H1 (cell line): ENCODE data around the gene ZDHHC11B. TPM values are rescaled to one million over a fixed set of nuclear protein-coding genes. Genes with fewer than 3 reads are reported as not detected.

Experiments used
- CTCF ChIA-PET: fragments of 300-600 bp; sonication (Branson Sonifier 250); formaldehyde crosslinking; loops from one replicate; lab custom pipeline; 2021; ENCODE audit not compliant: partially characterized antibody; lab: Charles Lee
- POLR2A ChIA-PET: fragments of 300-600 bp; sonication (Branson Sonifier 250); formaldehyde crosslinking; loops from one replicate; lab custom pipeline; 2021; ENCODE audit warnings: inconsistent platforms; ENCODE audit not compliant: partially characterized antibody; lab: Charles Lee
- DNase-seq, 2 experiments: peaks; one replicate each; pipeline versions ENCODE4 v3.0.0 to v3.0.0-alpha.2; 2010 to 2022; ENCODE audit warnings: low spot score in 2 of 2, low read depth in 1 of 2, mixed read lengths in 1 of 2
- FAIRE-seq: peaks from 2 replicates; lab custom pipeline; 2011; peaks lifted over from hg19 to GRCh38; lab: Jason Lieb, UNC
- H2AFZ ChIP-seq: 2 replicates; pipeline ENCODE4 v1.8.1; 2012; ENCODE audit warnings: low read length, inconsistent platforms
- H2AK5ac ChIP-seq: 2 replicates; pipeline ENCODE4 v1.6.1; 2013; ENCODE audit warnings: low read depth, low read length
- H2BK120ac ChIP-seq: replicated peaks from 2 replicates; pipeline ENCODE3; 2013; ENCODE audit warnings: low read depth, low read length, inconsistent platforms
- H2BK12ac ChIP-seq: 2 replicates; pipeline ENCODE4 v1.6.1; 2013; ENCODE audit warnings: low read depth, low read length
- H2BK15ac ChIP-seq: 2 replicates; pipeline ENCODE4 v1.6.1; 2013; ENCODE audit warnings: low read length
- H2BK20ac ChIP-seq: 2 replicates; pipeline ENCODE4 v1.6.1; 2013; ENCODE audit warnings: low read length
- H2BK5ac ChIP-seq: 2 replicates; pipeline ENCODE4 v1.6.1; 2013; ENCODE audit warnings: low read depth, low read length
- H3K14ac ChIP-seq: 2 replicates; pipeline ENCODE4 v1.6.1; 2013; ENCODE audit warnings: inconsistent platforms; ENCODE audit not compliant: insufficient read length
- H3K18ac ChIP-seq: 2 replicates; pipeline ENCODE4 v1.6.1; 2013; ENCODE audit warnings: low read length; ENCODE audit errors: extremely low read depth
- H3K23ac ChIP-seq: 2 replicates; pipeline ENCODE4 v1.6.1; 2013; ENCODE audit warnings: inconsistent platforms; ENCODE audit not compliant: insufficient read length
- H3K23me2 ChIP-seq: 2 replicates; pipeline ENCODE4 v1.6.1; 2013; ENCODE audit warnings: low read depth, low read length
- H3K27ac ChIP-seq: 2 replicates; pipeline ENCODE4 v1.6.1; 2011; ENCODE audit warnings: low read depth, low read length, inconsistent platforms
- H3K27me3 ChIP-seq, 4 experiments: replicated peaks in 1 of 4; 1 replicate in 1 of 4; 2 replicates in 3 of 4; pipeline versions ENCODE4 v1.6.1 to v1.8.1; 2011 to 2013; ENCODE audit warnings: low read length in 3 of 4, mild to moderate bottlenecking in 3 of 4, inconsistent platforms in 2 of 4, mixed read lengths in 2 of 4, moderate library complexity in 1 of 4; ENCODE audit not compliant: control insufficient read depth in 3 of 4, insufficient read depth in 3 of 4; ENCODE audit errors: extremely low read depth in 1 of 4
- H3K36me3 ChIP-seq, 4 experiments: 2 replicates each; pipeline versions ENCODE4 v1.6.1 to v1.8.1; 2011 to 2013; ENCODE audit warnings: mild to moderate bottlenecking in 4 of 4, low read length in 3 of 4, moderate library complexity in 2 of 4, control low read depth in 1 of 4, inconsistent platforms in 1 of 4; ENCODE audit not compliant: insufficient read depth in 4 of 4, control insufficient read depth in 2 of 4
- H3K4ac ChIP-seq: replicated peaks from 2 replicates; pipeline ENCODE3; 2013; ENCODE audit warnings: low read length, low read depth, mixed read lengths, inconsistent platforms; ENCODE audit not compliant: insufficient read length
- H3K4me1 ChIP-seq, 4 experiments: replicated peaks in 1 of 4; 1 replicate in 1 of 4; 2 replicates in 3 of 4; pipeline versions ENCODE4 v1.6.1 to v1.8.1; 2011 to 2013; ENCODE audit warnings: low read length in 3 of 4, inconsistent platforms in 2 of 4, mixed read lengths in 1 of 4; ENCODE audit not compliant: insufficient read depth in 4 of 4, control insufficient read depth in 3 of 4
- H3K4me2 ChIP-seq, 2 experiments: 2 replicates each; pipeline versions ENCODE4 v1.6.1 to v1.8.1; 2011 to 2013; ENCODE audit warnings: low read depth in 2 of 2, low read length in 2 of 2, control low read depth in 1 of 2, inconsistent platforms in 1 of 2, mild to moderate bottlenecking in 1 of 2; ENCODE audit not compliant: insufficient read depth in 1 of 2
- H3K4me3 ChIP-seq, 4 experiments: fragments of 200-600, 300-600 bp in 1 of 4; sonication (generic), shearing (Covaris generic), sonication (Bioruptor Twin) in 1 of 4; 2 replicates each; pipeline versions ENCODE4 v1.5.1 to v1.8.1; 2011 to 2016; ENCODE audit warnings: low read length in 4 of 4, low read depth in 3 of 4, control low read depth in 2 of 4, inconsistent platforms in 2 of 4, mild to moderate bottlenecking in 2 of 4, mixed read lengths in 1 of 4, moderate library complexity in 1 of 4; ENCODE audit not compliant: insufficient read depth in 2 of 4; ENCODE audit errors: extremely low read depth in 1 of 4
- H3K56ac ChIP-seq: replicated peaks from 2 replicates; pipeline ENCODE3; 2013; ENCODE audit warnings: low read depth, mild to moderate bottlenecking, mixed read lengths, low read length, inconsistent platforms; ENCODE audit not compliant: insufficient read length
- H3K79me1 ChIP-seq: 2 replicates; pipeline ENCODE4 v1.6.1; 2013; ENCODE audit warnings: low read depth, low read length, control low read depth
- H3K79me2 ChIP-seq, 2 experiments: 2 replicates each; pipeline versions ENCODE4 v1.6.1 to v1.8.1; 2012 to 2013; ENCODE audit warnings: low read length in 2 of 2, mild to moderate bottlenecking in 2 of 2, inconsistent platforms in 1 of 2; ENCODE audit not compliant: insufficient read depth in 2 of 2, control insufficient read depth in 1 of 2
- H3K9ac ChIP-seq, 4 experiments: replicated peaks in 1 of 4; 1 replicate in 1 of 4; 2 replicates in 3 of 4; pipeline versions ENCODE4 v1.6.1 to v1.8.1; 2011 to 2013; ENCODE audit warnings: low read depth in 3 of 4, low read length in 3 of 4, control low read depth in 2 of 4, mild to moderate bottlenecking in 2 of 4, moderate library complexity in 2 of 4, inconsistent platforms in 1 of 4; ENCODE audit errors: extremely low read depth in 1 of 4
- H3K9me3 ChIP-seq, 2 experiments: 2 replicates each; pipeline versions ENCODE4 v1.6.1 to v1.8.1; 2012 to 2013; ENCODE audit warnings: mild to moderate bottlenecking in 2 of 2, moderate library complexity in 2 of 2, control low read depth in 1 of 2, inconsistent platforms in 1 of 2, low read depth in 1 of 2, low read length in 1 of 2, mixed read lengths in 1 of 2; ENCODE audit not compliant: insufficient read depth in 2 of 2
- H4K20me1 ChIP-seq, 2 experiments: replicated peaks in 1 of 2; 2 replicates each; pipeline versions ENCODE3 to v1.8.1; 2011 to 2013; ENCODE audit warnings: inconsistent platforms in 2 of 2, low read length in 2 of 2, mild to moderate bottlenecking in 1 of 2; ENCODE audit not compliant: insufficient read depth in 2 of 2, control insufficient read depth in 1 of 2
- H4K5ac ChIP-seq: 2 replicates; pipeline ENCODE4 v1.6.1; 2013; ENCODE audit warnings: low read length, low read depth, mixed read lengths, inconsistent platforms; ENCODE audit not compliant: insufficient read length
- H4K8ac ChIP-seq: 2 replicates; pipeline ENCODE4 v1.8.0; 2013; ENCODE audit warnings: mild to moderate bottlenecking, moderate library complexity, low read length, inconsistent platforms; ENCODE audit not compliant: insufficient read depth; ENCODE audit errors: extremely low read depth
- H4K91ac ChIP-seq: replicated peaks from 2 replicates; pipeline ENCODE3; 2013; ENCODE audit warnings: low read length, mixed read lengths, inconsistent platforms; ENCODE audit not compliant: insufficient read length
- ATF2 ChIP-seq: IDR thresholded peaks from 2 replicates; pipeline ENCODE4 v1.6.1; 2012; ENCODE audit warnings: low read length, inconsistent platforms
- CTBP2 ChIP-seq: IDR thresholded peaks from 2 replicates; pipeline ENCODE4 v1.7.0; 2011; ENCODE audit warnings: borderline replicate concordance, mild to moderate bottlenecking, moderate library complexity, mixed read lengths, low read length; ENCODE audit not compliant: insufficient read depth, insufficient read length
- EZH2 ChIP-seq: fragments of 200-600 bp; sonication (generic); IDR thresholded peaks from 2 replicates; pipeline ENCODE4 v1.7.1; 2012; ENCODE audit warnings: low read depth, mild to moderate bottlenecking, moderate library complexity, low read length, inconsistent platforms; ENCODE audit not compliant: severe bottlenecking
- GABPA ChIP-seq: IDR thresholded peaks from 2 replicates; pipeline ENCODE4 v1.6.1; 2011; ENCODE audit warnings: mild to moderate bottlenecking, low read length, moderate library complexity, borderline replicate concordance; ENCODE audit not compliant: insufficient read depth
- RAD21 ChIP-seq, 2 experiments: IDR thresholded peaks in 1 of 2; conservative IDR thresholded peaks in 1 of 2; 2 replicates each; pipeline ENCODE4 v1.6.1; 2011; ENCODE audit warnings: low read depth in 2 of 2, low read length in 2 of 2, improper control_type of control experiment in 1 of 2, inconsistent platforms in 1 of 2, mild to moderate bottlenecking in 1 of 2, moderate library complexity in 1 of 2
- RBBP5 ChIP-seq: IDR thresholded peaks from 2 replicates; pipeline ENCODE4 v1.7.1; 2012; ENCODE audit warnings: low read depth, mild to moderate bottlenecking, inconsistent platforms, low read length, moderate library complexity, borderline replicate concordance
- SUZ12 ChIP-seq: fragments of 200-600 bp; sonication (generic); IDR thresholded peaks from 2 replicates; pipeline ENCODE4 v1.6.1; 2012; ENCODE audit warnings: mild to moderate bottlenecking, inconsistent platforms, low read length, moderate library complexity, mixed read lengths
- WGBS, 2 experiments: shearing (Covaris generic) in 1 of 2; methylation state at CpG; one replicate each; pipeline versions ENCODE4 v1.1.6 to v1.1.7; 2013 to 2015; ENCODE audit warnings: low lambda C conversion rate in 2 of 2, mixed read lengths in 2 of 2, inconsistent platforms in 1 of 2, low coverage in 1 of 2, missing lambda C conversion rate in 1 of 2; ENCODE audit not compliant: insufficient replicate concordance in 2 of 2, insufficient coverage in 1 of 2, insufficient read length in 1 of 2; ENCODE audit errors: extremely low coverage in 1 of 2, missing lambda C conversion rate in 1 of 2; 5-methylcytosine and 5-hydroxymethylcytosine counted together
- polyA plus RNA-seq, 7 experiments: library from polyadenylated mRNA; depleted of rRNA in 3 of 7; stranded (reverse) in 5 of 7; unstranded in 2 of 7; fragments of >200 nt in 5 of 7; fragments of 200-250 nt in 2 of 7; gene quantifications; 1 replicate in 5 of 7; 2 replicates in 1 of 7; 4 replicates in 1 of 7; pipeline versions ENCODE4 v1.2.1 to v1.2.3, GENCODE V29; 2011 to 2013; ENCODE audit warnings: missing spikeins in 2 of 7, mixed read lengths in 2 of 7
- total RNA-seq: library from RNA; stranded (reverse); fragmentation: NEBNext Ultra II Directional; extraction: Animal tissue kit (Norgen Biotek cat#: 25700); gene quantifications from 2 replicates; pipeline ENCODE4 v1.2.1, GENCODE V29; 2021
- TF ChIP-seq, protein P1 (sequence below): IDR thresholded peaks from 2 replicates; pipeline ENCODE4 v1.6.1; 2011; ENCODE audit warnings: low read depth, mild to moderate bottlenecking, low read length; ENCODE audit not compliant: insufficient read depth

The ZDHHC11B gene
- total and polyA plus RNA-seq, 2 of the 8 experiments (the other 6 are each of a cell fraction or from before 2014, with no cell fraction given), result 0.29 to 2.5 TPM

- Histone ChIP-seq H3K18ac (no peak overlapping the region; the same call in 1 of the 2 replicates), H3K79me1 (no peaks in the 10 kb centered on the region; the same call in 1 of the 2 replicates), H2AFZ (no peak overlapping the region), H3K4me1 (no peaks in the 10 kb centered on the region; a peak in 1 of 7 replicates), H3K36me3 (no peaks in the 10 kb centered on the region), H4K20me1 (peaks cover 0 to 2% of the 10 kb centered on the region in 2 experiments), H2BK5ac (peak overlapping the region; percentile 48; the same call in 1 of the 2 replicates), H2BK15ac (peak overlapping the region; percentile 88; the same call in 1 of the 2 replicates), H3K23ac (no peak overlapping the region), H3K9ac (no peak overlapping the region), H2BK20ac (no peak overlapping the region), H3K79me2 (no peaks in the 10 kb centered on the region), H3K4ac (no peak overlapping the region), H3K4me3 (no peak overlapping the region), H3K23me2 (no peaks in the 10 kb centered on the region), H3K14ac (no peak overlapping the region), H4K5ac (no peak overlapping the region), H4K91ac (peak overlapping the region; percentile 74), H2AK5ac (no peak overlapping the region), H3K27ac (no peak overlapping the region), H3K56ac (no peak overlapping the region), H3K4me2 (no peak overlapping the region), H2BK120ac (no peak overlapping the region), H4K8ac (no peak overlapping the region), H2BK12ac (0 out of 2 replicates have a peak overlapping the region, but pooled peaks have one; percentile 35), H3K27me3 (no peaks in the 10 kb centered on the region; a peak in 2 of 7 replicates), H3K9me3 (no peaks in the 10 kb centered on the region; a peak in 1 of 4 replicates)
- DNase-seq (peak in 1 of 2 experiments; percentile 48), FAIRE-seq (no peak)
- 80% methylated on average over 12 of the region's 12 CpGs; no CpG with 5 or more reads in 1 of the 2 experiments for WGBS, 2 experiments
- CTCF ChIA-PET, result interaction anchor here (1.6 kb wide), 1 partner anchor 15 kb away, joined by 5 read pairs; no protein-coding TSS in a partner anchor
- POLR2A ChIA-PET, result no interaction called here
- no peak for TF ChIP-seq RAD21 (IDR thresholded peaks at IDR 0.05 in 1 of 2, conservative IDR thresholded peaks at IDR 0.05 in 1 of 2; ENCODE audit: low read depth in 2 of 2, low read length in 2 of 2)
- TF ChIP-seq SUZ12, result no peak
- TF ChIP-seq GABPA, result no peak
- no peak for TF ChIP-seq EZH2
- no peak for TF ChIP-seq CTBP2
- TF ChIP-seq, protein P1, sequence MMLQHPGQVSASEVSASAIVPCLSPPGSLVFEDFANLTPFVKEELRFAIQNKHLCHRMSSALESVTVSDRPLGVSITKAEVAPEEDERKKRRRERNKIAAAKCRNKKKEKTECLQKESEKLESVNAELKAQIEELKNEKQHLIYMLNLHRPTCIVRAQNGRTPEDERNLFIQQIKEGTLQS, result no peak
- TF ChIP-seq RBBP5, result no peak
- TF ChIP-seq ATF2, result no peak
These were observed 10.8 kb downstream of the ZDHHC11B start for GRCh38 chr5:773517-774264.
